ENCODE measurements around the gene FAHD1.

DNA sequence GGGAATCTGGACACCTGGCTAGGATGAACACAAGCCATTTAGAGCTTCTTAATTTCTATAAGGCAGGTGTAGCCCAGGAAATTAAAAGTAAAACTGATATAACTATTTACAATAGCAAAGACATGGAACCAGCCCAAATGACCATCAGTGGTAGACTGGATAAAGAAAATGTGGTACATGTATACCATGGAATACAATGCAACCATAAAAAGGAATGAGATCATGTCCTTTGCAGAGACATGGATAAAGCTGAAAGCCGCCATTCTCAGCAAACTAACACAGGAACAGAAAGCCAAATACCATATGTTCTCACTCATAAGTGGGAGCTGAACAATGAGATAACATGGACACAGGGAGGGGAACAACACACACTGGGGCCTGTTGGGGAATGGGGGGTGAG, 19.4 kb downstream of the FAHD1 start:
- TF ChIP-seq, protein P1, sequence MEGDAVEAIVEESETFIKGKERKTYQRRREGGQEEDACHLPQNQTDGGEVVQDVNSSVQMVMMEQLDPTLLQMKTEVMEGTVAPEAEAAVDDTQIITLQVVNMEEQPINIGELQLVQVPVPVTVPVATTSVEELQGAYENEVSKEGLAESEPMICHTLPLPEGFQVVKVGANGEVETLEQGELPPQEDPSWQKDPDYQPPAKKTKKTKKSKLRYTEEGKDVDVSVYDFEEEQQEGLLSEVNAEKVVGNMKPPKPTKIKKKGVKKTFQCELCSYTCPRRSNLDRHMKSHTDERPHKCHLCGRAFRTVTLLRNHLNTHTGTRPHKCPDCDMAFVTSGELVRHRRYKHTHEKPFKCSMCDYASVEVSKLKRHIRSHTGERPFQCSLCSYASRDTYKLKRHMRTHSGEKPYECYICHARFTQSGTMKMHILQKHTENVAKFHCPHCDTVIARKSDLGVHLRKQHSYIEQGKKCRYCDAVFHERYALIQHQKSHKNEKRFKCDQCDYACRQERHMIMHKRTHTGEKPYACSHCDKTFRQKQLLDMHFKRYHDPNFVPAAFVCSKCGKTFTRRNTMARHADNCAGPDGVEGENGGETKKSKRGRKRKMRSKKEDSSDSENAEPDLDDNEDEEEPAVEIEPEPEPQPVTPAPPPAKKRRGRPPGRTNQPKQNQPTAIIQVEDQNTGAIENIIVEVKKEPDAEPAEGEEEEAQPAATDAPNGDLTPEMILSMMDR (IDR thresholded peaks at IDR 0.05): no peak
- no peak for TF ChIP-seq POLR2A (IDR thresholded peaks at IDR 0.05)
- TF ChIP-seq POLR2AphosphoS5 (IDR thresholded peaks at IDR 0.05): no peak

All from breast epithelium (tissue), 3 donors.